Left lung (tissue), 10 donors: ENCODE data around the gene PLEKHG4B. TPM values are rescaled to one million over a fixed set of nuclear protein-coding genes. Genes with fewer than 3 reads are reported as not detected.

Experiments
- ATAC-seq: fragments of 200-7000 bp; cut with Tn5 transposase; one replicate; pipeline ENCODE4 v1.9.1; 2020; ENCODE audit warnings: moderate library complexity
- DNase-seq, 4 donors: peaks; one replicate each; pipeline ENCODE4 v3.0.0-alpha.2; 2013 to 2020
- H3K27ac ChIP-seq, 2 donors: fragments of 200-600 bp; sonication (generic) in 1 of 2; one replicate each; pipeline versions ENCODE4 v1.5.0 to v1.8.0; 2020 to 2021
- H3K27me3 ChIP-seq, 2 donors: fragments of 200-600 bp; sonication (generic) in 1 of 2; one replicate each; pipeline versions ENCODE4 v1.5.0 to v1.8.0; 2020 to 2021
- H3K36me3 ChIP-seq, 2 donors: fragments of 200-600 bp; sonication (generic) in 1 of 2; one replicate each; pipeline versions ENCODE4 v1.5.0 to v1.8.0; 2020 to 2021
- H3K4me1 ChIP-seq, 2 donors: fragments of 200-600 bp; one replicate each; pipeline ENCODE4 v1.8.0; 2021
- H3K4me3 ChIP-seq, 2 donors: fragments of 200-600 bp; sonication (generic) in 1 of 2; one replicate each; pipeline versions ENCODE4 v1.5.0 to v1.8.0; 2020 to 2021; ENCODE audit warnings: mild to moderate bottlenecking in 1 of 2
- H3K9me3 ChIP-seq, 2 donors: fragments of 200-600 bp; sonication (generic) in 1 of 2; one replicate each; pipeline versions ENCODE4 v1.5.0 to v1.8.0; 2020 to 2021
- CTCF ChIP-seq, 2 donors: fragments of 200-600 bp; sonication (generic) in 1 of 2; IDR thresholded peaks; one replicate each; pipeline versions ENCODE4 v1.5.0 to v1.8.0; 2021; ENCODE audit warnings: antibody characterized with exemption in 2 of 2
- intact Hi-C, 2 donors: fragments of 100-400 bp; cut with DNase I; formaldehyde crosslinking; loops; one replicate each; pipeline versions ENCODE4 v1.11.2 to v1.14.2; 2022
- polyA plus RNA-seq, 6 donors: library from polyadenylated mRNA; unstranded; fragments of 120-200 nt; gene quantifications; one replicate each; pipeline ENCODE4 v1.2.1, GENCODE V29; 2013; ENCODE audit not compliant: insufficient read length in 6 of 6
- total RNA-seq, 2 donors: library from RNA; stranded (reverse); fragmentation: NEBNext Ultra II Directional; extraction: Animal tissue kit (Norgen Biotek cat#: 25700); gene quantifications; one replicate each; pipeline ENCODE4 v1.2.1, GENCODE V29; 2021
- donor health status: DM: no; HTN: yes; CAD: no.
- donor health status: DM: no; HTN: no; CAD: no.

PLEKHG4B gene
- total and polyA plus RNA-seq, 8 donors: 1.2 to 19.5 (median 15.5) TPM

GRCh38 chr5:141761-142160 is 49.8 kb downstream of the PLEKHG4B start:
- no peak for TF ChIP-seq CTCF (IDR thresholded peaks at IDR 0.05)

GRCh38 chr5:142246-142810 is 50.4 kb downstream of the PLEKHG4B start:
- no peak overlapping the region for H3K27ac ChIP-seq
- intact Hi-C loops: no loop called here
- no peaks in the 10 kb centered on the region for H3K36me3 ChIP-seq
- H3K27me3 ChIP-seq: no peaks in the 10 kb centered on the region
- peaks cover 0 to 7% of the 10 kb centered on the region in 2 donors for H3K9me3 ChIP-seq
- H3K4me3 ChIP-seq: no peak overlapping the region
- no peak for TF ChIP-seq CTCF (IDR thresholded peaks at IDR 0.05)
- ATAC-seq (no peak), DNase-seq (no peak)
- H3K4me1 ChIP-seq: no peaks in the 10 kb centered on the region

More at GRCh38 chr5:141761-142160, 49.8 kb downstream of the PLEKHG4B start:
- intact Hi-C loops: no loop called here
- no peak overlapping the region for H3K4me3 ChIP-seq
- peaks cover 0 to 1% of the 10 kb centered on the region in 2 donors for H3K9me3 ChIP-seq
- H3K36me3 ChIP-seq: no peaks in the 10 kb centered on the region
- no peaks in the 10 kb centered on the region for H3K4me1 ChIP-seq
- H3K27ac ChIP-seq: no peak overlapping the region
- H3K27me3 ChIP-seq: no peaks in the 10 kb centered on the region
- DNase-seq (no peak), ATAC-seq (no peak)

- H3K9me3 ChIP-seq: peaks cover 0 to 14% of the 10 kb centered on the region in 2 donors
- no peak overlapping the region for H3K27ac ChIP-seq
- intact Hi-C loops: no loop called here
- no peaks in the 10 kb centered on the region for H3K27me3 ChIP-seq
- peak in 1 of 4 donors; percentile 72 for DNase-seq
- TF ChIP-seq CTCF (IDR thresholded peaks at IDR 0.05): no peak
- no peak overlapping the region for H3K4me3 ChIP-seq
- ATAC-seq: no peak
- no peaks in the 10 kb centered on the region for H3K36me3 ChIP-seq
- H3K4me1 ChIP-seq: no peaks in the 10 kb centered on the region
These were observed 51.1 kb downstream of the PLEKHG4B start for GRCh38 chr5:143041-143440.

GRCh38 chr5:144941-145340 is 53.0 kb downstream of the PLEKHG4B start:
- Histone ChIP-seq H3K27me3 (no peaks in the 10 kb centered on the region), H3K27ac (no peak overlapping the region), H3K4me1 (no peaks in the 10 kb centered on the region), H3K4me3 (no peak overlapping the region), H3K9me3 (peaks cover 0 to 21% of the 10 kb centered on the region in 2 donors), H3K36me3 (no peaks in the 10 kb centered on the region)
- no peak for TF ChIP-seq CTCF (IDR thresholded peaks at IDR 0.05)
- DNase-seq (peak in 1 of 4 donors; percentile 59), ATAC-seq (no peak)
- intact Hi-C loops: no loop called here

GRCh38 chr5:145585-146323 is 53.8 kb downstream of the PLEKHG4B start:
- no peak overlapping the region for H3K4me3 ChIP-seq
- intact Hi-C loops: no loop called here
- H3K27me3 ChIP-seq: no peaks in the 10 kb centered on the region

More at GRCh38 chr5:145585-146323, 53.8 kb downstream of the PLEKHG4B start:
- Histone ChIP-seq H3K27ac (no peak overlapping the region), H3K9me3 (peaks cover 0 to 21% of the 10 kb centered on the region in 2 donors), H3K36me3 (no peaks in the 10 kb centered on the region), H3K4me1 (no peaks in the 10 kb centered on the region)
- DNase-seq (no peak), ATAC-seq (no peak)
- TF ChIP-seq CTCF (IDR thresholded peaks at IDR 0.05): no peak
